Embryonic facial prominence (tissue), 1 donor: ENCODE results near the gene RAB14.
"Not testable (repeated sequence)": the region's sequence is repeated elsewhere in the genome, so short reads cannot be mapped to it uniquely, and the experiment has no call there.

Experiments
- DNase-seq: peaks from one replicate; pipeline ENCODE4 v3.0.0-alpha.2; 2016; ENCODE audit errors: extremely low spot score

Gene RAB14

DNA sequence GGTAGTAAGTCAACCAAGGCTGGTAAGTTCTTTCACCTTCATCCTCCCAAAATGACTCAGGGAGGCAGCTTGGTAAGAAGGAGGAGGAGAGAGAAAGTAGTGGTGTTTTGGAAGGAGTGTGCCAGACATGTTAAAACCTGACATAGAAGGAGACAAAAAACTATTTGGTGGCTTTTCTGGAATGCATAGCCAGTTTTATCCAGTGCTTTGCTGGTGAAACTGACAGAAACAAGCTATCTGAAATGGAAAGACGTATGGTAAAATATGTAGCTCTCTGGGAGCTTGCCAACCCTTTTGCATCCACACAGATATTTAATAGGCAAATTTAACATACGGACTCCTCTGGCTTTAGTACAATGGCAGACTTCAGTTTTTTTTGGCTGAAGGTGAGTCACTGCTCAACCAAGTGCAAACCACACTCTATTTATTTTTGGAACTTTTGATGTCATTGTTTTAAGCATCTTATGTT lies 45.4 kb downstream of the RAB14 start:
- no peak for DNase-seq

GRCh38 chr9:121154782-121155181 lies 46.9 kb downstream of the RAB14 start:
- DNase-seq: no peak

- DNase-seq: no peak
Observed at GRCh38 chr9:121153642-121154041, 48.0 kb downstream of the RAB14 start.

DNA sequence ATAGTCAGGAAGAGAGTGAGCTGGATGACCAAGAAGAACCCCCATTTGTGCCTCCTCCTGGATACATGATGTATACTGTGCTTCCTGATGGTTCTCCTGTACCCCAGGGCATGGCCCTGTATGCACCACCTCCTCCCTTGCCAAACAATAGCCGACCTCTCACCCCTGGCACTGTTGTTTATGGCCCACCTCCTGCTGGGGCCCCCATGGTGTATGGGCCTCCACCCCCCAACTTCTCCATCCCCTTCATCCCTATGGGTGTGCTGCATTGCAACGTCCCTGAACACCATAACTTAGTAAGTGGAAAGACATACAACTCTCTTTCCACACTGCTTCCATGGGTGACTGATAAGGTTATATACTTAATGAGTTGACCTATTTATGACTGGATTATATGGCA lies 51.5 kb downstream of the RAB14 start:
- no peak for DNase-seq

GRCh38 chr9:121144482-121144881 lies 57.2 kb downstream of the RAB14 start:
- no peak for DNase-seq

DNA sequence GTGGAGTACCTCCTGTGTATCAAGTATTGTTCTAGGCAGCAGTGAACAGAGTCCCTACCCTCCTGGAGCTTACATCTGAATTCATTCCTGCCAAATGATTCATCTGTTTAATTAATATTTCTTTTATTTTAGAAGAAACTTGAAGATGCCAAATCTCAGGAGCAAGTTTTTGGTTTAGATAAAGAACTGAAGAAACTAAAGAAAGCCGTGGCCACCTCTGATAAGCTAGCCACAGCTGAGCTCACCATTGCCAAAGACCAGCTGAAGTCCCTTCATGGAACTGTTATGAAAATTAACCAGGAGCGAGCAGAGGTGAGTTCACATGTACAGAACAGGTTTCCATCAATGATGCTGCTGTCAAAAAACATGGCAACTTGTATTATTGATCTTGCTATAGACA lies 57.9 kb downstream of the RAB14 start:
- no peak for DNase-seq

- no peak for DNase-seq
Observed at GRCh38 chr9:121141706-121142105, 60.0 kb downstream of the RAB14 start.

DNA sequence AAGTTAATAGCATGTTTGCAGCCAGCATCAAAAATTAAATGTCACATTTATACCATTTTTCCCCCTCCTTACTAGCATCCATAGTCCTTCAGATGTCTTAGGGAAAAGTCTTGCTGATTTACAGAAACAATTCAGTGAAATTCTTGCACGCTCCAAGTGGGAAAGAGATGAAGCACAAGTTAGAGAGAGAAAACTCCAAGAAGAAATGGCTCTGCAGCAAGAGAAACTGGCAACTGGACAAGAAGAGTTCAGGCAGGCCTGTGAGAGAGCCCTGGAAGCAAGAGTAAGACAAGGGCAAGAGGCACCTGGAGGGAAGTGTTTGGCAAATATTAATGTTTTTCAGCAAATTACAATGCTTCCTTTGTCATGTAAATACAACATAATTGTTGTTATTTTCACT lies 60.4 kb downstream of the RAB14 start:
- DNase-seq: no peak

GRCh38 chr9:121140162-121140561 lies 61.5 kb downstream of the RAB14 start:
- DNase-seq: no peak

DNA sequence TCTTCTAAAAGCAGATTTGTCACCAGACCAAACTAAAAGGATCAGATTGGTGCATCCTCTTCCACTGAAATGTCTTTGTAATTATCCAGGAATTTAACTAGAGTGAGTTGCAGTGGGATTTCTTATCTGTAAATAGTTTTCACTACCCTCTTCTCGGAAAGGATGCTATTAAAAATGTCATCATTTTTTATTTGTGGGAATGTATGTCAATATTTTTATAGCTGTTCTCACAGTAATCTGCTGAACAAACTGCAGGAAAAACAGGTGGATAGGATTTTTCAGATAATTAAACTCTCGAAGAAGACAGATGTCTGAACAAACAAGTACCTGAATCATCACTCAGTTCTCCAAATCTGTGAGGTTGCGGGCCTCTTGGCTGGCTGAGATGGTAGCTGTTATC lies 62.7 kb downstream of the RAB14 start:
- DNase-seq: no peak

DNA sequence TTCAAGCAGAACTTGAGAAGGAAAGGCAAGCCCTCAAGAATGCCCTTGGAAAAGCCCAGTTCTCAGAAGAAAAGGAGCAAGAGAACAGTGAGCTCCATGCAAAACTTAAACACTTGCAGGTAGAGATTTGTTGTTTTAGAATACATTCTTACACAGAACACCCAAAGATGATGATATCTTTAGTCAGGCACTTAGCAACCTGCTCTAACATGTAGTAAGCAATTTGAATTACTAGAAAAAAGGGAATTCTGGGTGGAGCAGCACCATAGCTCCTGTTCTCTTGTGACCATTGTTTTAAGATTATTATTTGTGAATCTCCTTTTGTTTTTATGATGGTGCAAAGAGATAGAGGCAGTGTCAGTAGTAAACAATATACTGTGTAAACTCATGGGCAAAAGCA lies 63.1 kb downstream of the RAB14 start:
- no peak for DNase-seq

- no peak for DNase-seq
Observed at GRCh38 chr9:121135642-121136041, 66.0 kb downstream of the RAB14 start.

DNA sequence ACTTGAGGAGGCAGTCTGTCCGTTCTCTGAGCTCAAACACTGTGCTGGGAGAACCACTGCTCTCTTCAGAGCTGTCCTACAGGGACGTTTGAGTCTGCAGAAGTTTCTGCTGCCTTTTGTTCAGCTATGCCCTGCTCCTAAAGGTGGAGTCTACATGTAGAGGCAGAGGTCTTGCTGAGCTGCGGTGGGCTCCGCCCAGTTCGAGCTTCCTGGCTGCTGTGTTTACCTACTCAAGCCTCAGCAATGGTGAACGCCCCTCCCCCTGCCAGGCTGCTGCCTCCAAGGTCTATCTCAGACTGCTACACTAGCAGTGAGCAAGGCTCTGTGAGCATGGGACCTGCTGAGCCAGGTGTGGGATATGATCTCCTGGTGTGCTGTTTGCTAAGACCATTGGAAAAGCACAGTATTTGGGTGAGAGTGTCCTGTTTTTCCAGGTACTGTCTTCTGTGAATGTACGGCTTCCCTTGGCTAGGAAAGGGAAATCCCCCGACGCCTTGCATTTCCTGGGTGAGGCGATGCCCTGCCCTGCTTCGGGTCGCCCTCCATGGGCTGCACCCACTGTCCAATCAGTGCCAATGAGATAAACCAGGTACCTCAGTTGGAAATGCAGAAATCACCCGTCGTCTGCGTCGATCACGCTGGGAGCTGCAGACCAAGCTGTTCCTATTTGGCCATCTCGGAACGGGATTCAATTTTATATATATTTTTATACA lies 68.4 kb downstream of the RAB14 start:
- no peak for DNase-seq

DNA sequence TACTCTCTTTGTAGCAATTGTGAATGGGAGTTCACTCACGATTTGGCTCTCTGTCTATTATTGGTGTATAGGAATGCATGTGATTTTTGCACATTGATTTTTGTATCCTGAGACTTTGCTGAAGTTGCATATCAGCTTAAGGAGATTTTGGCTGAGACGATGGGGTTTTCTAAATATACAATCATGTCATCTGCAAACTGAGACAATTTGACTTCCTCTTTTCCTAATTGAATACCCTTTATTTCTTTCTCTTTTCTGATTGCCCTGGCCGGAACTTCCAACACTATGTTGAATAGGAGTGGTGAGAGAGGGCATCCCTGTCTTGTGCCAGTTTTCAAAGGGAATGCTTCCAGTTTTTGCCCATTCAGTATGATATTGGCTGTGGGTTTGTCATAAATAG lies 72.3 kb downstream of the RAB14 start:
- not testable (repeated sequence) for DNase-seq
